Measurements from ENCODE around the gene CHD8.
"Not testable (repeated sequence)": the region's sequence is repeated elsewhere in the genome, so short reads cannot be mapped to it uniquely, and the experiment has no call there.

Gene CHD8, protein sequence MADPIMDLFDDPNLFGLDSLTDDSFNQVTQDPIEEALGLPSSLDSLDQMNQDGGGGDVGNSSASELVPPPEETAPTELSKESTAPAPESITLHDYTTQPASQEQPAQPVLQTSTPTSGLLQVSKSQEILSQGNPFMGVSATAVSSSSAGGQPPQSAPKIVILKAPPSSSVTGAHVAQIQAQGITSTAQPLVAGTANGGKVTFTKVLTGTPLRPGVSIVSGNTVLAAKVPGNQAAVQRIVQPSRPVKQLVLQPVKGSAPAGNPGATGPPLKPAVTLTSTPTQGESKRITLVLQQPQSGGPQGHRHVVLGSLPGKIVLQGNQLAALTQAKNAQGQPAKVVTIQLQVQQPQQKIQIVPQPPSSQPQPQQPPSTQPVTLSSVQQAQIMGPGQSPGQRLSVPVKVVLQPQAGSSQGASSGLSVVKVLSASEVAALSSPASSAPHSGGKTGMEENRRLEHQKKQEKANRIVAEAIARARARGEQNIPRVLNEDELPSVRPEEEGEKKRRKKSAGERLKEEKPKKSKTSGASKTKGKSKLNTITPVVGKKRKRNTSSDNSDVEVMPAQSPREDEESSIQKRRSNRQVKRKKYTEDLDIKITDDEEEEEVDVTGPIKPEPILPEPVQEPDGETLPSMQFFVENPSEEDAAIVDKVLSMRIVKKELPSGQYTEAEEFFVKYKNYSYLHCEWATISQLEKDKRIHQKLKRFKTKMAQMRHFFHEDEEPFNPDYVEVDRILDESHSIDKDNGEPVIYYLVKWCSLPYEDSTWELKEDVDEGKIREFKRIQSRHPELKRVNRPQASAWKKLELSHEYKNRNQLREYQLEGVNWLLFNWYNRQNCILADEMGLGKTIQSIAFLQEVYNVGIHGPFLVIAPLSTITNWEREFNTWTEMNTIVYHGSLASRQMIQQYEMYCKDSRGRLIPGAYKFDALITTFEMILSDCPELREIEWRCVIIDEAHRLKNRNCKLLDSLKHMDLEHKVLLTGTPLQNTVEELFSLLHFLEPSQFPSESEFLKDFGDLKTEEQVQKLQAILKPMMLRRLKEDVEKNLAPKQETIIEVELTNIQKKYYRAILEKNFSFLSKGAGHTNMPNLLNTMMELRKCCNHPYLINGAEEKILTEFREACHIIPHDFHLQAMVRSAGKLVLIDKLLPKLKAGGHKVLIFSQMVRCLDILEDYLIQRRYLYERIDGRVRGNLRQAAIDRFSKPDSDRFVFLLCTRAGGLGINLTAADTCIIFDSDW (N-terminal part only)

DNA sequence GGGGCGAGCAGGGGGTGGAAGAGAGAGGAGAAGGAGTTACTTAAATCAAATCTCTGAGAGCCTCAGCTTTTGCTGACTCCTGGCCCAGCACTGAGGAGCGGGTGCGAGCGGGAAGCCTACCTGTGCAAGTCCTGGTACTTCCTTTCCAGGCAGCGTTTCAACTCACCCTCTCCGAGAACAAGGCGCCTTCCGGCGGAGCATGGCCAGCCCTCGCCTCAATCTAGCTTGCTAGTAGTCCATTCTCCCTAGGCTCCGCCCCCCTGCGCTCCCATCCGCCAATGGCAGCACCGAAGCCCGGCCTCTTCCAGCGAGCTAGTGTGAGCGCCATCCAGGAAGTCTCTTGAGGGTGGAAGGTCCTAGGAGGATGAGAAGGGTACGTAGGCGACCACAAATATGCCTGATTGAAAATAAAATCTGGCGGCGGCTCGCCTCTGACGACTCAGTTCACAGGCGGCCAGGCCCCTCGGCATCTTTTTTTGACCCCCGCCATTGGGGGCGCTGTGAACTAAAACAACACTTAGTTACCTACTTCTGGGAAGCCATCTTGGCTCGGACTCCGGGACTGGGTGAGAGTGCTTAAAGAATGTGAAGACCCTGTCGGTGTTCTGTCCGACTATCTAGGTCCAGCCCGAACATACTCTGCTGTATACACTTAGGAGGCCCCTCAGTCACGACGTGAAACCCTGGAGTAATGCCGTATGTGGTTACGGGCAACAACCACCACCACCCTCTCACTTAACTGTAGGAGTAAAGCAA, at the start of gene CHD8:
Gene CHD8, minus strand, starts transcription at position 212 of the 756 bp plus-strand sequence. CDS start 24,480 bp downstream, outside the sequence.
- peak; percentile 100 for DNase-seq

DNA sequence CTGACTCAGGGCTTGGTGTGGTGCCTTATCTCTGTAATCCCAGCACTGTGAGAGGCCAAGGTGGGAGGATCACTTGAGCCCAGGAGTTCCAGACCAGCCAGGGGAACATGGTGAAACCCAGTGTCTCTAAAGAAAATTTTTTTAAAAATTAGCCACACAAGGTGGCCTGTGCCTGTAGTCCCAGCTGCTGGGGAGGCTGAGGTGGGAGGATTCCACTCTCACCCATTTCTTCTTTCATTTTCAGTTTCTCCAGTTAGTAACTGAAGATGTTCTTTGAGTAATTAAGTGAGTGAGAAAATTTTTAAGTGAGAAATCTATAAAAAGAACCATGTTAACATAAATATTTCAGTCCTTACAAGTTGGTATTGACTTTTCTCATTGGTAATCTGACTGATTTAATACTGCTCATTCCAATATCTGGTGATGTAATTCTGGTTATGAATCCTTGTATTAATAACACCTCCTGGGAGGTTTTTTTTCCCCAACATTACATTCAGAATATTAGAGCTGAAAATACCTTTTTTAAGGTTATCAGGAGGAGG, 49.2 kb upstream of the CHD8 start:
- no peak for DNase-seq

DNA sequence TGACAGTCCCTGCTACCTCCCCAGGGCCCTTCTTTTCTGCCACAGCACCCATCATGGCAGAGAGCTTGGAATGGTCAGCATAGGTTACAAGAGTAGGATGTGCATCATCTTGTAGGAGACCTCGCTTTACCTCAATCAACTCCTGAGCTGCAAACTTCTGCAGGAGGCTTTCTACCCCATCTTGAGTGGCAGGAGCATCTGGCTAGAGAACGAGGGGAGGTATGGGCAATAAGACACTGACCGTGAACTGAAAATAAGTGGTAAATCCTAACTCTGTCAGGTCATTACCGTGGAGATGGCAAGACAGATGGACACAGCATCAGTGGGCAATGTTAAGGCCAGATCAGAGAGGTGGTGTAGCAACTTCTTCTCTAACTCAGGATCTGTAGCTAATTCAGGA, 47.5 kb upstream of the CHD8 start:
- DNase-seq, result no peak

DNA sequence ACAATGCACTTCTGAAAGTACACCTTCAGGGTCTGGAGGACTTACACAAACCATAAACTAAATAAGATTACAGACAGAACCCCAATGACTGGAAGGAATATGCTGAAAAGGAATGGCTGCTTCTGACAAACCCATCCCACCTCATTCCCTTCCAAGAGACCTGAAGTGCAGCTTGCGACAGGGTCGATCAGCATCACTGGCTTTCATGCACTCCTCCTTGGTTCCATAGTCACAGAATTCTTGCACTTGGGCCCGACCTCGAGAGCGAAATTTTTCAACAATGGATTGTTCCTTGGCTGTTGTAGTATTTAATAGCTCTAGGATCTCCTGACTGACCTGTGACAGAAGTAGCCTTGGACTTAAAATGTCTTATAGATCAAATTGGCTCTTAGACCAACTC, 45.6 kb upstream of the CHD8 start:
- DNase-seq, result no peak

DNA sequence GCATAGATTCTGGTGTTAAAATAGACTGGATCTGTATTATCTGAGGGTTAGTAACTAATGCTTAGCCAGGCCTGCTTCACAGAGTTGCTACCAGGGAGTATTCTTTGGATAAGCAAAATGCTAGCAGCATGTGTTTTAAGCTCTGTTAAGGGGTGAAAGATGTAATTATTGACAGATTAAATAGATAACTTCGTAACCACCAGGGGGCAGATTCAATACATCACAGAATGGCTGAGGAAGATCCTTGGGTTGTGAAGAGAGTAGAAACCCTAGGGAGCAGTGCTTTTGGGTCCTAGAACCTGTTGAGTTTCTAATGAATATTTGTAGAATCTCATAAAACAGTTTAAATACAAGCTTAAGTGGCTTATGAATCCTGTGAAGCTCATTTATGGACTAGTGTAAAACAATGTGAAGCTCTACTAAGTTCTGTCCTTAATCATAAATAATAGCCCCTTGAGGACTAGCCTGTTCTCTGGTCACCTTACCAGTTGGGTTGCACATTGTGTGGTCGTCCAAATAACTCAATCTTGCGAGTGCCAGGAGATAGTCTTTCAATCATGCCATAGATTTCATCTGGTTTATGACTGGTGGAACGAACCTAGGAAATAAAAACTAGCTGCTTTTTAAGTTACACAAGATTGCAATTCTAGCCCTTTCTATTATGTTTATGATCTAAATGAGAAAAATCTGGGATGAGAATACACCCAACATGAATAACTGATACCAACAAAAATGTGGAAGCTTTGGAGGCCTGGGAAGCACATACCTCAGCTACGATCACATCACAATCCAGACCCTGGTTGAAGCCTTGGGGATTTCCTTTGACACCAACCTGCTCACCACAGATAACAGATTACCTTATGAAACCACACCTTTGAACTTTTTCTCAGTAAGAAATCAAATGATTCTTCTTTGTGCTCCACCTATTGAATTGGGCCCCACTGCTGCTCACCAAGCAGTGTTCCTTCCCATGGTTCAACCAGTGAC, 42.9 kb upstream of the CHD8 start:
- peak; percentile 86 for DNase-seq

DNA sequence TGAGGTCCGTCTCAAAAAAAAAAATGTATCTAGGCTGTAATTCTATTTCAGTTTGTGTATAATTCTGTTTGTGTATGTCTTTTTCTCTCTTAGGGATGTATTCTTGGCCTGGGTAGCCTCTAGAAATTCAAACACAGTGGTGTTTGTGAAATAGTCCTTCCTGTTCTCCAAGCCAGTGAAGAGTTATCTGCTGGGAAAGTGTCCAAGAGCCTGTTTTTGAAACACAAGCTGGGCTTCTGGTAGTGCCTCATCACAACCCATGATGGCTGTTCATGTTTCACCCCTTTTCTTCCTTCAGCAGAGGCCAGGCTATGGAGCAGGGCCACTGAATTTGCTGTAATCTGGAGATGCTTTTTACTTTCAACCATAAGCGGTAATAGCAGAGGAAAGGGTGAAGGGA, 40.5 kb upstream of the CHD8 start:
- DNase-seq, result no peak

DNA sequence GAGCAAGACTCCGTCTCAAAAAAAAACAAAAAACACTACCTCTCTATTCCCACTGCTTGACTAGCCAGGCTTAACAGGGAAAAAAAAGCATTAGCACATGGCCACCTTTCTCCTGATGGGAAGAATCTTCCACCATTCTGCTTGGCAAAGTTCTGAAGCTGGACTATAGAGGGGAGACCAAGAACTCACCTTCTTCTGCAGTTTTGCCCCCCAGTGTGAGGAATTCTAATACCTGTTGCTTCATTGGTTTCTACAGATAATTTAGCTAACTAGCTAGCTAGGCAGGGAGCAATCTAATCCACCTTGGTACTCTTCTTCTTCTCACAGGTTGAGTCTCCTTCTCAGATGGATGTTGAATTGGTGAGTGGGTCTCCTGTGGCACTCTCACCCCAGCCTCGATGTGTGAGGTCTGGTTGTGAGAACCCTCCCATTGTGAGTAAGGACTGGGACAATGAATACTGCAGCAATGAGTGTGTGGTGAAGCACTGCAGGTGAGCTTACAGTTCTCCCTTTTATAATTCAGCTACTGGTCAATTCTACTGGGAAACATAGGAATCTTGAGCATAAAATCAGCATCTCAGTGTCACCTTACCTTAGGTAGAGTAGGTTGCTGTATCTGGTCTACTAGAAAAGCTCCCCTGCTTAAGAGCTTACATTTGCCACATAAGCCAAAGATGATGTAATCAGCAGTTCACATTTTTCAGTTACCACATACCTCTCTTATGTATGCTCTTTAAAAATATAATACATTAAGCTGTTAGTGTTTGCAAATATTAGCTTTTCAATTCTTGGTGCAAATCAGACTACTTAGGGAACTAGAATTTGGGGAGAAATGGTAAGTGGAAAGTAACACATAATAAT, 39.2 kb upstream of the CHD8 start:
- no peak for DNase-seq

DNA sequence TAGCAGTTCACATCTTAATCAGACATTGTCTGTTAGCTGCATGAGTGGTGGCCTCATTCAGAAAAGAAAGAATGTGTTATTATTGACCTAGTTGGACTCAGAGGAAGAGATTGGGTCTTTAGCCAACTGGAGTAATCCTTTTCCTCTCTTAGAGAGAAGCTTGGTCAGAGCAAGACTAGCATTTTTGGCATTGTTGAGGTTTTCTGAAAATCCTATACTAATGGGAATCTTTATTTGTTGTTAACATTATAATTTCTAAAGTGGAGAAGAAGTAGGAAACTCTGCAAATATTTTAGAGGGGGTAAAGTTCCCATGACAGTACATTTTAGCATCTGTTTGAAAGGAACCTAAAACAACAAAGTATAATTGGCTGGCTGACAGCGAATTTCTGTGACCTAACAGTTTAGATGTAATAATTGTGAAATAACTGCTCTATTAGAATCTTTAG, 30.7 kb upstream of the CHD8 start:
- no peak for DNase-seq

DNA sequence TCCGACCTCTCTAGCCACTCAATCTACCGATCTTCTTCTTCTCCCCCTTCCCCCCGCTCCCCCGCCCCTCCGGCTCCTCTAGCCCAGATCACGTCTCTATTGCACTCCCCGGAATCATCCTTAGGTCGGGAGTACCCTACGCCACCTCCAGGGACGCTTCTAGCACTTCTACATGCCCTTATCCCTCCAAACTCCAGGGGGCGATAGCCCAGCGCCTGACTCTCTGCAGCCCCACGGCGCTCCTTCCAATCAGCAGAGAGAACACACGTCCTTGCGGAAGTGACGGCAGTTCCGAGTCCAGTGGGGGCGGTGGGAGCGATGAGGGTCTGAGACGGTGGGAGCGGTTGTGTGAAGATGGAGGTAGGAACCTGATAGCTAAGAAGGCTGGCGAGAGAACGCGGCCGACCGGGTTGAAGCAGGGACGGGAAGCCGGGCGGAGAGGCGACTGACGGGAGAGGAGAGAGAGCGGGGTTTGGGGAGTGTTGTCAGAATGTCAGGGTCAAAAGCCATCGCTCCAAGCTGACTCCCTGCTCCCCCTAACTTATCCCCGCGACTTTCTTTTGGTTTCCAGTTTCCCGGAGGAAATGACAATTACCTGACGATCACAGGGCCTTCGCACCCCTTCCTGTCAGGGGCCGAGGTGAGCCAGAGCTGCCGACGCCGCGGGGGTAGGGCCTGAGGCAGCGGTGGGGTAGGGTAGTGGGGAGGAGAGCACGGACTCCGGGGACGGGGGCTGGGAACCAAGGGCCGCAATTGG, 21.2 kb upstream of the CHD8 start, which contains the start of the genes RAB2B and TOX4:
Gene RAB2B, minus strand, starts transcription at position 35 of the 757 bp plus-strand sequence. CDS start 87 bp downstream, outside the sequence.
Gene TOX4, plus strand, starts transcription at position 271 of the 757 bp plus-strand sequence. Its CDS starts 84 bp downstream, at position 355.
- peak; percentile 99 for DNase-seq

DNA sequence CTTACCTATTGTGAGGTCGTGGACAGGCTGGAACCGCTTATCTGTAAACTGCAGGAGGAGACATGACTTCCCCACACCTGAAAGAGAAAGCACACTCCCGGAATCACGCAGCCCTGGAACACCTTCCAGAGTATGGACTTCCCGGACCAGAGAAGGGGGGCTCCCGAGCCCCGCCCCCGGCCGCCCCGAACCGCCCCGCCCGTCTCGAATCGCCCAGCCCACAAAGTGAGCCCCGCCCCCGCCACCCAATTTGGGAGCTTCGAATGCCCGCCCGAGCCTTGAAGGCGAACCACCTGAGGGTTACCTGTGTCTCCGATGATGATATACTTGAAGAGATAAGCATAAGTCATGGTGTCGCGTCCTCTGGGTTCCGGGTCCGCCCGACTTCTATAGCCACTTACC, 20.6 kb upstream of the CHD8 start:
- DNase-seq, result no peak

DNA sequence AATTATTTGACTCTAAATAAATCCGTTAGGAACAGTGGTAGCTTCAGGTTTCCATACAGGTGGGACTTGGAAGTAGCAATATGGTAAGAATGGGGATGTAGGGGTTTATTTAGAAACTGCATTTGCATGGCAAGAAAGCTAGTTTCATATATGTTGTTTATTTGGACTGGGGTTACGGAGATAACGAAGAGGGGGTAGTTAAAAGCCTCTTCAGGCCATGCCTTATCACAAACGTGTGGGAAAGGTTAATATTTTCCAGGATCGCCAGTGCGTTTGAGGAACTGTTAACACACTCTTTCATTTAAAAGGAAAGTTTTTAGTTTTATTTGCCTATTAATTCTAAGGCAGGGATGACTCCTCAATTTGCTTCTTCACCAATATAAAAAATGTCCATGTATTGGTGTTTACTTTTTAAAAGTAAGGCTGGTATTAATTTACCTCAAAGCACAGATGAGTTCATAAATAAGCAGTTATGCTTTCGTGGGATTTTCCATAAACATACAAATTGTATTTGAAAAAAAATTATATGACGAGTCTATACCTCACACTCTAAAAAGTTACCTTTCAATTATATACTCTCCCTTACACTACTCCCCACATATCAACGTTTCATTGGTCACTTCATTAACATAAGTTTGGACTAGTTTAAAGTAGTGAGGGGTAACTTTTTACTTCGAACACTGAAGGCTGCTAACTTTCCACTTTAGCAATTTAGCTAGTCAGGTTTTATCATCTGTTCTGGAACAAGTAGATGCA, 20.0 kb upstream of the CHD8 start:
- no peak for DNase-seq

DNA sequence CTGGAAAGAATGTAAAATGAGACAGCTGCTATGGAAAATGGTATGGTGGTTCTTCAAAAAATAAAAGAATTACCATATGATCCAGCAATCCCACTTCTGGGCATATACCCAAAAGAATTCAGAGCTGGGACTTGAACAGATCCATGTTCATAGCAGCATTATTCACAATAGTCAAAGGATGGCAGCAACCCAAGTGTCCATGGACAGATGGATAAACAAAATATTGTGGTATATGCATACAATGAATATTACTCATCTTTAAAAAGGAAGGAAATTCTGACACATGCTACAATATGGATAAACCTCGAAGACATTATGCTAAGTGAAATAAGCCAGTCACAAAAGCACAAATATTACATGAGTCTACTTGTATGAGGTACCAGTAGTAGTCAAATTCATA, 11.7 kb upstream of the CHD8 start:
- no peak for DNase-seq

DNA sequence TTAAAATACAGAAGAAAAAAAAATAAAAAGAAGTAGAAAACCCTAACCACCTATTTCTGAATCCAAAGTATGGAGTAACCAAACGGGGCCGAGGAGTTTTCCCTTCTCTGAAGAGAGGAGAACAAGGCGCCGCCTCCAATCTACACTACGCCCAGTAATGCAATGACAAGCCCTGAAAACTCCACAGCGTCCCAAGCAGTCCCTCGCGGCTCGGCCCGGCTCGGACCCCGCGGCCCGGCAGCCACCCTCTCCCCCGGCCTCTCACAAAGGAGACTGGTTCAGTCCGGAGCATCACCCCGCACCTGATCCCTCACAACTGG, 371 bp downstream of the CHD8 start:
- no peak for DNase-seq

DNA sequence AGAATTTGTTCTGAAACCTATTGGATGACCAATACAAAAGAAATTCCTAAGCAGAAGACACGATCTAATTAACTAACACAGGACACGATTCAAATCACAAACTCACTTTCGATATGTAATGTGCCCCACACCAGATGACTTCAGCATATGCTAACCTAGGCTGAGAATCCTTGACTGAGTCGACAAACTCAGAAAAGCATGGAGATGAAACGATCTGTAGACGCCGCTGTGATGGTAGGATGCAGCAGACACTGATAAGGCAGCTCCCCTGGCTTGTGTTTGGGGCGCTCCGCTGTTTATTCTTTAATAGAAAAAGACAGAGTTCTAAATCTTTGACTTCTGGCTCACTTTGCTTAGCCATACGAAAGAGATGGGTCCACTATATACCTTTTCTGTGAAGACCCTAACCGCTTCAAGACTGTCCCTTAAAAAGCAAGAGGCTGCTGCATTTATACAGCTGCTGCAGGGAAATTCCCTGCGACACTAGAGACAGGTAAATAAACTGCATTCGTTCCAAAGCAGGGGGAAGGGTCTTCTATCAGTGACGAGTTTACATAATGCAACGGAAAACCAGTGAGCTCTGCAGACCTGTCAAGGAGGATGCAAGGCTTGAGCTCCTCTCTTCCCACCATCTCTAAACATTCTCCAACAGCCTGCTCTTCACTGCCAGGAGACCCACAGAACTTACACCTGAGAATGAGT, 929 bp downstream of the CHD8 start:
- DNase-seq, result peak; percentile 16

DNA sequence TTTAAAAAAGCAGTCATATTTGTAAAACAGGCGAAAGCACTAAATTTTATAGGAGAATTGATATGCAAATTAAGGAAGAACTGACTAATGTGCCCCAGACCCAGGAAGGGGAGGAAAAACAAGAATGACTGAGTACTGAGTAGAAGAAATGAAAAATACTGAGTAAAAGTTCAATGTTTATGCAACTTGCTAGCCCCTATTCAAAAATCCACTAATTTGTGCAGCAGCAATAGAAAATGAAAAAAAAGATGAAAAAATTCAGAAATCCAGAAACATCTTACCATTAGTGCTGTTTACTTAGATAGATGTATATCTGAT, 6.1 kb downstream of the CHD8 start:
- no peak for DNase-seq

DNA sequence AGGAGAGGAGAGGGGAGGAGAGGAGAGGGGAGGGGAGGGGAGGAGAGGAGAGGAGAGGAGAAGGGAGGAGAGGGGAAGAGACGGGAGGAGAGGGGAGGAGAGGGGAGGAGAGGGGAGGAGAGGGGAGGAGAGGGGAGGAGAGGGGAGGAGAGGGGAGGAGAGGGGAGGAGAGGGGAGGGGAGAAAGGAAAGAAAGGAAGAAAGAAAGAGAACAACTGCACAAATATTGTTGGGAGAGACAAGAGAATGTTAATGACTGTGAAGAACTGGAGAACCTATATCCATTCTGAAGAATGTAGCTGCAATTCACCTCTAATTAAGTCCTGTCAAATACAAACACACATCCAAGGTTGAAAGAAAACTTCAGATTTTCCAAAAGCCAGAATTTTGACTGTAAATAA, 13.3 kb downstream of the CHD8 start:
- not testable (repeated sequence) for DNase-seq

DNA sequence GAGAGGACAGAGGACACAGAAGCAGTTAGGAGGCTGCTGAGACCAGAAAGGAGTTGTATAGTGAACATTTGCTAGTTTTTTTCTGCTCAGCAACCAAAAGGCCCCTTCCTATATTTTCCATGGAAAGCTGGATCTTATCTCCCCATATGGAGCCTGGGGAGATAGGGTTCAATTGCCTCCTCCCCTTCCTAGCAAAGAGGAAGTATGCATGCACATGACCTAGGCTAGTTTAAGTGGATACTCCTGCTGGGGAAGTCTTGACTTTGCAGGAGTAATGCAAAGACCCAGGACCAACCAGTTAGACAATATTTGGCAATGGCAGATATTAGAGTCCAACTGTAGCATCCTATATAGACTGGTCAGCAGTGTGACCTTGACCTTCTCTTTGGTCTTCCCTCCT, 15.1 kb downstream of the CHD8 start:
- peak; percentile 63 for DNase-seq
